Kidney epithelial cell (primary cell): Measurements from ENCODE around the gene SLC5A3. TPM values are rescaled to one million over a fixed set of nuclear protein-coding genes. Genes with fewer than 3 reads are reported as not detected.

Source experiments
- DNase-seq: peaks from one replicate; pipeline ENCODE4 v3.0.0-alpha.2; 2010; ENCODE audit warnings: low read depth
- H3K27me3 ChIP-seq: 2 replicates; pipeline ENCODE4 v1.6.0; 2011; ENCODE audit warnings: low read length; ENCODE audit not compliant: control insufficient read depth, insufficient read depth
- H3K36me3 ChIP-seq: 2 replicates; pipeline ENCODE4 v1.5.1; 2011; ENCODE audit warnings: low read length; ENCODE audit not compliant: control insufficient read depth, insufficient read depth
- H3K4me3 ChIP-seq: 2 replicates; pipeline ENCODE4 v1.5.1; 2011; ENCODE audit warnings: low read depth, mild to moderate bottlenecking, control low read depth, low read length
- total RNA-seq: library from RNA; depleted of rRNA; stranded (reverse); fragments of >200 nt; gene quantifications from 2 replicates; pipeline ENCODE4 v1.2.3, GENCODE V29; 2015
- TF ChIP-seq, protein P1 (sequence below): IDR thresholded peaks from 2 replicates; pipeline ENCODE4 v1.5.1; 2011; ENCODE audit warnings: mild to moderate bottlenecking, moderate library complexity, low read length, control low read depth, inconsistent platforms; ENCODE audit not compliant: insufficient read depth, poor library complexity, severe bottlenecking

SLC5A3 gene
- total RNA-seq, 1 donor from 2014 or later = 11.8 TPM

DNA sequence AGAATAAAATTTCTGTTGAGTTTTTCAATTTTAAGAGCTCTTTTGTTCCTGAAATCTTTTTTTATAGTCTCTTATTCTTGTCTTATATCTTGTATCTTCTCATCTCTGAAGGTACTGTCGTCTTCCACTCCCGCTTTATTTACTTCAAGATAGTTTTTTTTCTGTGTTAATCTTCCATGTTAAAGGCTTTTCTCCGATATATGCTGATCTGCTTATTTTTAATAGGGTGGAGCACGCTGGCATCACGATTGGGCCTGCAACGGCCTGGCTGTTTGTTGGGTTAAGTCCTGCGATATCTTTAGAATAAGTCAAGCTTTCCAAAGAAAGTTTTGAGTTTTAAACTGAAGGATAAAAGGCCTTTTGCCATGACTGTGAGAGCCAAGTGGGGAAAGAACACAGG is 35.7 kb downstream of the SLC5A3 start:
- Histone ChIP-seq H3K27me3 (no peaks in the 10 kb centered on the region), H3K4me3 (no peak overlapping the region), H3K36me3 (no peaks in the 10 kb centered on the region)
- TF ChIP-seq, protein P1, sequence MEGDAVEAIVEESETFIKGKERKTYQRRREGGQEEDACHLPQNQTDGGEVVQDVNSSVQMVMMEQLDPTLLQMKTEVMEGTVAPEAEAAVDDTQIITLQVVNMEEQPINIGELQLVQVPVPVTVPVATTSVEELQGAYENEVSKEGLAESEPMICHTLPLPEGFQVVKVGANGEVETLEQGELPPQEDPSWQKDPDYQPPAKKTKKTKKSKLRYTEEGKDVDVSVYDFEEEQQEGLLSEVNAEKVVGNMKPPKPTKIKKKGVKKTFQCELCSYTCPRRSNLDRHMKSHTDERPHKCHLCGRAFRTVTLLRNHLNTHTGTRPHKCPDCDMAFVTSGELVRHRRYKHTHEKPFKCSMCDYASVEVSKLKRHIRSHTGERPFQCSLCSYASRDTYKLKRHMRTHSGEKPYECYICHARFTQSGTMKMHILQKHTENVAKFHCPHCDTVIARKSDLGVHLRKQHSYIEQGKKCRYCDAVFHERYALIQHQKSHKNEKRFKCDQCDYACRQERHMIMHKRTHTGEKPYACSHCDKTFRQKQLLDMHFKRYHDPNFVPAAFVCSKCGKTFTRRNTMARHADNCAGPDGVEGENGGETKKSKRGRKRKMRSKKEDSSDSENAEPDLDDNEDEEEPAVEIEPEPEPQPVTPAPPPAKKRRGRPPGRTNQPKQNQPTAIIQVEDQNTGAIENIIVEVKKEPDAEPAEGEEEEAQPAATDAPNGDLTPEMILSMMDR = no peak
- DNase-seq = no peak

DNA sequence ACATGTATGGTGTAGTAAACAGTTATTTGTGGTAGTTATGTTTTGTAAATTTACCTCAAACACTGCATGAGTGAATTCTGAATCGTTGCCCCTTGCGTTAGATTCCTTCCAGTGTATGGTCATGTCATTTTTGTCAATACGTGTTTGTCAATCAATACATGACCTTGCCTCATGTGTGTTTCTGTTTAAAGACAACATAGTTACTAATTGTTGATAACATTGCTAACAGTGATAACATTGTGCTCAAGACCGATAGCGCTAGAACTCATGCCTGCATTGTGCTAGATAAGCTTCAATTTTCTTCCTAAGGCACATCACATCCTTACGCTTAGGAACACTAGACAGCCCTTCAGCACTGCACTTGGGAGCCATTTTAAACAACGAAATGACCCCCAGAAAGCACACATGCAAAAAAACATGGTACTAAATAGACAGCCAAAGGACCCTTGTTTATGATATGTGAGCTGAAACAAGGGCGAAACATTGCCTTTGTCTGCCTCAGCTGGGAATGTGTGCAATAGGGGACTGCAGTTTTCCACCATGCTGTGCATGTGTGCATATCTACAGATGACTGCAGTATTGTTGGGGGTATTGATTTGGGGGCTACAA is 37.3 kb downstream of the SLC5A3 start:
- Histone ChIP-seq H3K4me3 (no peak overlapping the region), H3K27me3 (no peaks in the 10 kb centered on the region), H3K36me3 (no peaks in the 10 kb centered on the region)
- TF ChIP-seq, protein P1 = no peak
- no peak for DNase-seq

- Histone ChIP-seq H3K36me3 (no peaks in the 10 kb centered on the region), H3K4me3 (no peak overlapping the region), H3K27me3 (no peaks in the 10 kb centered on the region)
- DNase-seq = no peak
- TF ChIP-seq, protein P1 = no peak
Observed at GRCh38 chr21:34112316-34113033, 39.1 kb downstream of the SLC5A3 start.

- no peaks in the 10 kb centered on the region for H3K36me3 ChIP-seq
Observed at GRCh38 chr21:34113842-34114241, 40.5 kb downstream of the SLC5A3 start.

GRCh38 chr21:34115160-34115559 is 41.8 kb downstream of the SLC5A3 start:
- DNase-seq = no peak
- TF ChIP-seq, protein P1 = no peak

More at GRCh38 chr21:34113842-34114241, 40.5 kb downstream of the SLC5A3 start:
- no peaks in the 10 kb centered on the region for H3K27me3 ChIP-seq
- H3K4me3 ChIP-seq = no peak overlapping the region
- TF ChIP-seq, protein P1 = no peak
- no peak for DNase-seq

More at GRCh38 chr21:34115160-34115559, 41.8 kb downstream of the SLC5A3 start:
- no peaks in the 10 kb centered on the region for H3K36me3 ChIP-seq
- H3K4me3 ChIP-seq = no peak overlapping the region
- no peaks in the 10 kb centered on the region for H3K27me3 ChIP-seq
